Fibroblast of gingiva (primary cell): ENCODE measurements around the gene C3orf52.
"Not testable (repeated sequence)": the region's sequence is repeated elsewhere in the genome, so short reads cannot be mapped to it uniquely, and the experiment has no call there.

Source experiments
- DNase-seq: peaks from one replicate; pipeline ENCODE4 v3.0.0-alpha.2; 2011; ENCODE audit warnings: low read depth

The C3orf52 gene, protein sequence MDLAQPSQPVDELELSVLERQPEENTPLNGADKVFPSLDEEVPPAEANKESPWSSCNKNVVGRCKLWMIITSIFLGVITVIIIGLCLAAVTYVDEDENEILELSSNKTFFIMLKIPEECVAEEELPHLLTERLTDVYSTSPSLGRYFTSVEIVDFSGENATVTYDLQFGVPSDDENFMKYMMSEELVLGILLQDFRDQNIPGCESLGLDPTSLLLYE

GRCh38 chr3:112086076-112086854 is at the start of gene C3orf52:
Gene C3orf52, plus strand, starts transcription at chr3:112086389. Its CDS starts 19 bp downstream, at chr3:112086408.
- peak; percentile 65 for DNase-seq

- DNase-seq, result not testable (repeated sequence)
Measured at GRCh38 chr3:112037194-112037593, 49.0 kb upstream of the C3orf52 start.

GRCh38 chr3:112038863-112039262 is 47.3 kb upstream of the C3orf52 start:
- no peak for DNase-seq

GRCh38 chr3:112041321-112041720 is 44.9 kb upstream of the C3orf52 start:
- no peak for DNase-seq

DNA sequence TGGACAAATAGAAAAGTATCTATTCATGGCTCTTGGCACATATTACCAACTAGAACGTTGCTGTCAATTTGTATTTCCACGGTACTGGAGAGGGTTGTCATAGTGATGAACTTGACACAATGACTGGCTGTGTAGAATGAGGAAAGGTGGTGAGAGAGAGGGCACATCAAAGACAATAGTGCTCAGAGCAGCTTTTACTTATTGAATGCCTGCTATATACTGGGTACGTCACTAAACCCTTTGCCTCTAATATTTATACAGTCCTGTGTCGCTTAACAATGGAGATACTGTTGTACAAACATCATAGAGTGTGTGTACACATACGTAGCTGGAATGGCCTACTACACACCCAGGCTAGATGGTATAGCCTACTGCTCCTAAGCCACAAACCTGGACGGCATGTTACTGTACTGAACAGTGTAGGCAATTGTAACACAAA is 43.3 kb upstream of the C3orf52 start:
- no peak for DNase-seq

GRCh38 chr3:112043621-112044201 is 42.5 kb upstream of the C3orf52 start:
- DNase-seq, result peak; percentile 64

DNA sequence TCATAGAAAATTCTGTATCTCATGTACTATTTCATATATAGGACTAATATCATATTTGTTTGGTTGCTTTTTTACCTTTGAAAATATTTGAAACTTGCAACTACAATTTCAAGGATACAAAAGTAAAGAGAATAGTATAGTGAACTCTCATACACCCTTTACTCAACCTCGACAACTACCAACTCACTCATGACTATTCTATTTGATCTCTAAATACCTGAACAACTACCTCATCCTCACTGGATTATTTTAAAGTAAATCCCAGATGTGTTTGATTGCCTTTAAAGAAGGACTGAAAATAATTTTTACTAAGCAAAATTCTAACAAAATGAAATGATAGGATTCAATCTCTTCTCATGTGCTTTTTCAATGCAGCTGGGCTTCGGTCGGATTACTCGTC is 39.6 kb upstream of the C3orf52 start:
- no peak for DNase-seq

GRCh38 chr3:112047264-112047663 is 38.9 kb upstream of the C3orf52 start:
- DNase-seq, result no peak

GRCh38 chr3:112048911-112049310 is 37.3 kb upstream of the C3orf52 start:
- DNase-seq, result no peak

- DNase-seq, result no peak
Measured at GRCh38 chr3:112053229-112053628, 33.0 kb upstream of the C3orf52 start.

- peak; percentile 18 for DNase-seq
Measured at GRCh38 chr3:112056451-112056929, 29.7 kb upstream of the C3orf52 start.

- no peak for DNase-seq
Measured at GRCh38 chr3:112059497-112059896, 26.7 kb upstream of the C3orf52 start.

- DNase-seq, result peak; percentile 30
Measured at GRCh38 chr3:112061152-112061551, 25.0 kb upstream of the C3orf52 start.

DNA sequence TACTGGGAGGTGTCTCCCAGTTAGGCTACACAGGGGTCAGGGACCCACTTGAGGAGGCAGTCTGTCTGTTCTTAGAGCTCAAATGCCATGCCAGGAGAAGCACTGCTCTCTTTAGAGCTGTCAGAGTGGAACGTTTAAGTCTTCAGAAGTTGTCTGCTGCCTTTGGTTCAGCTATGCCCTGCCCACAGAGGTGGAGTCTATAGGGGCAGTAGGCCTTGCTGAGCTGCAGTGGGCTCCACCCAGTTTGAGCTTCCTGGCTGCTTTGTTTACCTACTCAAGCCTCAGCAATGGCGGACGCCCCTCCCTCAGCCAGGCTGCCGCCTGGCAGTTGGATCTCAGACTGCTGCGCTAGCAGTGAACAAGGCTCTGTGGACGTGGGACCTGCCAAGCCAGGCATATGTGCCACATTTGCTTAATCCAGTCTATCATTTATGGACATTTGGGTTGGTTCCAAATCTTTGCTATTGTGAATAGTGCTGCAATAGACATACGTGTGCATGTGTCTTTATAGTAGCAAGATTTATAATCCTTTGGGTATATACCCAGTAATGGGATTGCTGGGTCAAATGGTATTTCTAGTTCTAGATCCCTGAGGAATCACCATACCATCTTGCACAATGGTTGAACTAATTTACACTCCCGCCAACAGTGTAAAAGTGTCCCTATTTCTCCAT is 13.7 kb upstream of the C3orf52 start:
- DNase-seq, result not testable (repeated sequence)

GRCh38 chr3:112074006-112074405 is 12.2 kb upstream of the C3orf52 start:
- DNase-seq, result no peak

- peak; percentile 46 for DNase-seq
Measured at GRCh38 chr3:112074616-112075497, 11.3 kb upstream of the C3orf52 start.

DNA sequence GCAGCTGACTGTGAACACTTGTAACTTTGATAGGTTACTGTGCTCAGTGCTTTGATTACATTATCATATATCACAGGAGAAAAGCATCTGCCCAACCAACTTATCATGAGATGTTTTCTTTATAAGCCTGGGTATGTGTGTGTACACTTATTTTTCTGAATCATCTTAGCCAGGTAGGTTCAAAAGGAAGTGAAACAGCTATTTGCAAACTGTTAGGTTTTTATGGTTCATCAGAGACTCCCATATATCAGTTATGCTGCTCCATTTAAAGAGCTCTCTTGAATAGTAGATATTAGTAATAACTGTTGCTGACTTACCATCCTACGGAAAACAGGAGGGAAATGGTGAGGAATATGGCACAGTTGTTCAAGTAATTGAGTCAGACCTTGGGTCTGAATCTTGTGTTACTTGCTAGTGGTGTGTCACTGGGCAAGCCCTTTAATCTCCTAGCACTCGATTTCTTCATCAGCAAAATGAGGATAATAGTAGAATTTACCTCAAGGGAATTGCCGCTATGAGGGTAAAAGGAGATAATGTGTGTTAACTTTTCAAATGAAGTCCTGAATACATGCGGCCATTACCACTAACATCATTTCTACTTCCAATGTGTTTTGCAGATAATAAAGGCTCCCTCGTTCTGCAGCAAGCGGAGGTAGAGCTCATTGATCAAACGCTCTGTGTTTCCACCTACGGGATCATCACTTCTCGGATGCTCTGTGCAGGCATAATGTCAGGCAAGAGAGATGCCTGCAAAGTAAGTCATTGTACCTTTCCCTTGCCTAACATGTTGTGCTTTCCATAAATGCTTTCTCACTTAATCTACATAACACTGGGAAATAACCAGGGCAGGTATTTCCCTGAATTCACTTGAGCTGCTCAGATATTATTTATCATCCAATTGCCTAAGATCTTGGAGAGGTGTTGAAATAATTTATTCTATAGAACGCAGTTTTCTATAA is 7.8 kb upstream of the C3orf52 start:
- DNase-seq, result no peak

DNA sequence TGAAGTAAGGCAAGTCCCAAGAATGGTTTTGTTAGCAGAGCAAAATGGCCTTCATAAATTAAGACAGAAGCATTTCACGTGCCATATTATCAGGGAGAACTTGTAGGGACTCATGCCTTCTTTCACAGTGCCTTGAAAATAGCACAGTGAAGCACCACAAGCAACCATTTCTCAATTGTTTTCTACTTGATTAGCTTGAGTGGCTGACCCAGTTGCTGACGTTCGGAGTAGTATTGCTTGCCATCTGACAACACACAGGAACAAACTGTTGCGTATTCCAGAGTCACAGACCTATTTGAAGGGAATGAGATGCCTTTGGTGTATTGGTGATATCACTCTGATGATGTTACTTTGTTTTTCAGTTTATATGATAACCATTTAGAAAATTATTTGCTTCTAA is 3.0 kb upstream of the C3orf52 start:
- DNase-seq, result no peak

DNA sequence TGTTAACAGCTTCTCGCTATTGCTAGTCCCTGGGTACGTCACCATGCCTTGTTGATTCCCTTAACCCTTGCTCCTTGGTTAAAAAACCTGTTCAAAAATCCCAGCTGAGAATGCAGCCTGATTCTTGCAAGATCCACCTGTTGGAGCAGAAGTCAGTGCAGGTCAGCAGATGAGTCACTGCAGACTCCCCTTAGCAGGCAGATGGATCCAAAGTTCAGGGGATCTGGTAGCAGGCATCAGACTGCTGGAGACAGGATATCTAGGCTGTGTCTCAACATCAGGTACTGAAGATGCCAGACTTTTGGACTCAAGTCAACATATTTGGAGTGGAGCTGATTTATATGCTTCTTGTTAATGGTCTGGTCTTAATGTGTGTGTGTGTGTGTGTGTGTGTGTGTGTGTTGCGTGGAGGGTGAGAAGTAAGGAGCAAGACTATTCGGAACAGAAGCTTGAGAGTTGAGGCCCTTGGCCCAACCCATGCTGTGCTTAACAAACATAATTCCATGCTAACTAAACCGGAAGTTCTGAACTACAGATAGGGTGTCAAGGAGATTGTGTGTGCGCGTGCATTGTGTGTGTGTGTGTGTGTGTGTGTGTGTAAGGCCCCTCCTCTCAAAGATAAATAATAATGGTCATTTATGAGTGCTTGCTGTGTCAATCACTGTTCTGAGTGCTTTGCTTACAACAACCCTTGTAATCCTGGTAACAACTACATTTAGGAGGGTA is 1.0 kb upstream of the C3orf52 start:
- no peak for DNase-seq

DNA sequence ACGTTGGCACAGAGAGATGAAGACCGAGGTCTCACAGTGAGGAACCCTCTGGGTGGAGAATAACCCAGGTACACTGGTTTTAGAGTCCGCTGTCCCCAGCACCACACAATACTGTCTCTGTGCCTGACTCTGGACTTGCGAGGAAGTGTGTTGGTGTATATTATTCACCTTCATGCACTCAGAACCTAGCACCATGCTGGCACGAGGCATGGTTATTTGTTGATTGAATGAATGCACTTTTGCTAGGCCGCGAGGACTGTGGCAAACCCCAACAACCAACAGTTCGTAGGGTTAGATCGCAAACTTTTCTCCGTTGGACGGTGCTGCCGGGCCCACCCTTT is 484 bp upstream of the C3orf52 start:
- no peak for DNase-seq
